ENCODE measurements around the gene SDC3.
A peak's percentile ranks its signal among the peaks of the same experiment; 100 is the strongest.

Gene SDC3

DNA sequence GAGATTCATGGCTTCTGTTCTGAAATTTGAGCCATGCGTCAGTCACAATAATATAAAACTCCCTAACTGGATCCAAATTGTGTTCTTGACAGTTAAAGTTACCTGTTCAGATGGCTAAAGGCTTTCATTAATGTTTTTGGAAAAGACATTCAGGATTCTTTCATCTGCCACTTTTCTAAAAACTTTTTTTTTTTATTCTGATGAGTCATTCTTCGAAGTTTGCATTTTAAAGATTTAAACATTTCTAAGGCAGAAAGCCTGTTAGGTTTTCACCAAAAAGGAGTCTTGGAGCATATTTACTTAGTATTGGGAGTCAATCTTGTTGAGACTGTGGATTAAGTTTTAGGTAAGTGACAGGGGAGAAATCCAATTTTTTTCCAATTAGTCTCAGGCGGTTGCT, 18.9 kb upstream of the SDC3 start:
- no peak for DNase-seq

DNA sequence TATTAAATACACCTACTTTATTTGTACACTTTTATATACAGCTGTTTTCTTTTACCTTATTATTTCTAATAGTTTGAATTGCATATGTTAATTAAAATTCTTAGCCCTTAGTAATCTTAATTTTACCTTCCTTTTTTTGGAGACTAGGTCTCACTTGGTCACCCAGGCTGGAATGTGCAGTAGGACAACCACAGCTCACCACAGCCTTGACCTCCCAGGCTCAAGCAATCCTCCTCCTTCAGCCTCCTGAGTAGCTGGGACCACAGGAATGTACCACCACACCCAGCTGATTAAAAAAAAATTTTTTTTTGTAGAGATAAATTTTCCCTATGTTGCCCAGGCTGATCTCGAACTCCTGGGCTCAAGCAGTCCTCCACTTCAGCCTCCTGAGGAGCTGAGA, 15.0 kb upstream of the SDC3 start:
- no peak for DNase-seq

DNA sequence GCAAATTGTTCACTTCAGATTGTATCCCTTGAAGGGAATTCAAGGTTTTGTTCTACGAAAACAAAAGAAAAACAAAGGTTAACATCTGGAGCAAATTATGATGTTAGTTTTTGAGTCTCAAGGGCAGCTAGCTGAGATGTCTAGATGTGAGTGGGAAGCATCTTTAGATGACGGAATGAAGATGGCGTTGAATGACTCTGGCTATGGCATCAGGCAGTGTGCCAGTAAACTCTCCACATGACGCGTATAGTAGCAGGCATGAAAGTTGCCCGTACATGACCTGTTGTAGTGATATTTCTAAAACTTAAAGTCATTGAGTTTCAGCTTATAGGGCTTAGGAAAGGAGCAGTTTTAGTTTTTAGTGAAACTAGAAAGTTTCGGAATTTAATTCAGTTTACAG, 12.3 kb upstream of the SDC3 start:
- no peak for DNase-seq

DNA sequence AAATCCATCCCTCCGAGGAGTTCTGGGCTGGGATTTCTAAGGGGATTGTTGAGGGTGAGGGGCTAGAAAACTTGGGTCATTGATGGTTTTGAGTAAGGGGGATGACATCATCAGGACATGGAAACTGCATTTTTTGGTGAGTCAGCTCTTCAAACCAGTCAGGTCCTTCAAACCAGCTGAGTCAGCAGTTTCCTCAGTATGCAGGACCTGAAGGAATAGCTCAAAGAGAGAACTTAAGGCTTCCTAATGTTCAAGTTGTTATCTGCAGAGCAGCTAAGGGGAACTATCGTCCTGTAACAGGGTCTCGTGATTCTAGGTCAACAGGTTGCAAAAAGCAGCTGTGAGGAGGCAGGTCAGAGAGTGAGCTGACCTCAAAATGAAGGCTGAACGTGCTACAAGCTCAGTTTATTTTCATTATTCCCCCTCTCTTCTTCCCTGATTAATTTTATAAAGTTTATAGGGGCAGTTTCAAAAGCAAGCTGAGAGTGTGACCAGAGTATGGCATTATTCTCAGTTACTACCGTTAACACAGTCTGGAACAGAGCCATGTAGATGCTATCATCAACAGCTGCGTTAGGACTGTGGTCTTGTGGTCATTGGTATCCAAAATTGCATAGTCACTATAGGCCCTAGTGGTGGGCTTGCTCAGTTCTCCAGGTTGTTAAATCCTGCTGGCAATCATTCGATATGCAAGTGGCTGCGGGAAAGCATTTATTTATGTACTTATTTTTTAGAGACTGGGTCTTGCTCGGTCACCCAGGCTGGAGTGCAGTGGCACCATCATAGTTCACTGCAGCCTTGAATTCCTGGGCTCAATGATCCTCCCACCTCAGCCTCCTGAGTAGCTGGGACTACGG, 10.7 kb upstream of the SDC3 start:
- DNase-seq, result peak in 1 of 2 experiments; percentile 8

DNA sequence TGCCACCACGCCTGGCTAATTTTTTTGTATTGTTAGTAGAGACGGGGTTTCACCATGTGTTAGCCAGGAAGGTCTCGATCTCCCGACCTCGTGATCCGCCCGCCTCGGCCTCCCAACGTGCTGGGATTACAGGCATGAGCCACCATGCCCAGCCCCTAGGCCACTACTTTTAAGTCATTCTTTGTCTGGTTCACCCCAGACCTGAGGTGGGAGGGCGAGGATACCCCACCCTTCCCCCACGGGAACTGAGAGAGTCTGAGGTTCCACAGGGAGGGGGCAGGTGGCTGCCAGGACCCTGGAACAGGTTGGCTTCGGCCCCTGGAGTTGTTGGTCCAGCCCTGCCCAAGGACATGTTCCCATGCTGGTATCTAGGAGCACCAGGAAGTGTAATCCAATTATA, 7.7 kb upstream of the SDC3 start:
- no peak for DNase-seq

DNA sequence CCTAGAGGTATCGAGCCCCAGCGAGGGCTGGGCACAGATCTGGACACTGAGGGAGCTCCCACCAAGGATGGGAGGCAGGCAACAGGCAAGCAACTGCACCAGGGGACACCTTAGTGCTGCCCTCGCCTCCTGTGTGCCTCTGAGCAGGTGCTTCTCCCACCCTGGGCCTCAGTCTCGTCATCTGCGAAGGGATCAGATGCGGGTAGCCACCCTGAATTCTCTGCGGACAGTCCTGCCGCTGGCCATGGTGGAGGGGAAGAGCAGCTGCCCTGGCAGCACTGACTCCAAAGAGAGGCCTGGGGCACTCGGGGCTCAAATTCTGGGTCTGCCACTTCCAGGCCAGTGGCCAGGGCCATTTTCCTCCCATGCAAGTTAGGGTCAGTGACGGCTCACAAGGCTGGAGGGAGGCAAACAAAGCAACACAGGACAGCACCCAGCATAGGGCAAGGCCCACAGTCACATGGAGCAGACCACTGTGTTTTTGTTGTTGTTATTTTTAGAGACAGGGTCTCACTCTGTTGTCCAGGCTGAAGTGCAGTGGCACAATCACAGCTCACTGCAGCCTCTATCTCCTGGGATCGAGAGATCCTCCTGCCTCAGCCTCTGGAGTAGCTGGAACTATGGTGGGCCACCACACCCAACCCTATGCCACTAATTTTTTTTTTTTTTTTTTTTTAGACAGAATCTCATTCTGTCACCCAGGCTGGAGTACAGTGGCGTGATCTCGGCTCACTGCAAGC, 7.1 kb upstream of the SDC3 start:
- DNase-seq, result no peak

DNA sequence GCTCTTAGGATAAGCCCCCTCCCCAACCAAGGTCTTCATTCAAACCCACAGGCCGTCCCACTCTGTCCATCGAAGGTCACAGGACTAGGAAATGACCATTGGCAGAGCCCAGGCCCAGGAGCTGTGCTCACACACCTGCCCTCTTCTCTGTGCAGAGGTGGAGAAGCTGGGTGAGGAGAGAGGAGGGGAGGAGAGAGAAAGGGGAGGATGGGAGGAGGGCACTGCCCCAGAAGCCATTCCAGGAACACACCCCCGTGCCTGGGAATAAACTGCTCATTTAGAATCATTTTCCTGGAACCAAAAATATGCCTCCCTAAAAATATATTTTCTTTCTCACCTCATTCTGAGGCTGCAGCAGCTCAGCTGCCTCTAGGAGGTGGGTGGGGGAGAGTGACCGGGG, 6.4 kb upstream of the SDC3 start:
- no peak for DNase-seq

DNA sequence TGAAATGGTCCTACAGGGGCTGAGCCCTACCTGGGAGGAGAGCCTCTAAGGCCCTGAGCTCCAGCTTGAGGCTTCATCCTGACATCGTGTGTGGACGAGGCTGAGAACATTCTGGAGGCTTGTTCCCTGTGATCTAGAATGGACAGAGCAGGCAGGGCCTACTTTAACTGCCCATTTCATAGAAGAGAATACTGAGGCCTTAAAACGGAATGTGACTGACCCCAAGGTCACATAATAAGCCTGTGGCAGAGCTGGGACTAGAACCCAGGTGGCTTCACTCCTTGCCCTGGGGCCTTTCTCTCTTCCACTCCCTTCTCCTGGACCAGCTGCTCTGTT, 6.0 kb upstream of the SDC3 start:
- no peak for DNase-seq

DNA sequence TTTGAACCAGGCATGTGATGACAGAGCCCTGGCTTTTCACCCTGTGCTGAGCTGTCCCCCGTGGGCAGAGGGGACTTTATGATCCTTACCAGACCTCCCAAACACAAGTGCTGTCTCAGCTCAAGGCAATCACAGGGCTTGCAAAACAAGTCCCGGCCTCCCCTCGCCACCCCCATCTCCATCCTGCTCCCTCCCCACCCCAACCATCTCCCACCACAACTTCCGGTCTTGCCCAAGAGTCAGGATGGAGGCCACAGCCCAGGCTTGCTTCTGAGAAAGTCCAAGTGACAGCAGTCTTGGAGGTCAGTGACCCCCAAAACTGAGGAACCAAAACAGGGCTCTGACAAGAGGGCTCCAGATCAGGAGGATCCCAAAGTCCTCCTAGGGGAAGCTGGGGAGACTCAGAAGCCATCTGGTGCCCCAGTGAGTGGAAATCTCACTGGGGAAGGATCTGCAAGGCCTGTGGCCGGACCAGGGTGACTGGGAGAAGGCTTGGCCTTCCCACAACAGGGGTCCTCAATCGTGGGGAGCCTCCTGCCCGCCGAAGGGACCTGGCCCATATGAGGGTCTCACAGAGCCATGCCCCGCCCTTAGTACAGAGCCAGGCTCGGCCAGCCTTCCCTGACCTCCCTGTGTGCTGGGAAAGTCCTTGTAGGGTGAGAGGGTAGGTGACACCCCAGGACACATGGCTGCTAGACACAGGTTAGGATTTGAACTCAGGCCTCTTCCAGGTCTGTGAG, 4.5 kb upstream of the SDC3 start:
- no peak for DNase-seq

DNA sequence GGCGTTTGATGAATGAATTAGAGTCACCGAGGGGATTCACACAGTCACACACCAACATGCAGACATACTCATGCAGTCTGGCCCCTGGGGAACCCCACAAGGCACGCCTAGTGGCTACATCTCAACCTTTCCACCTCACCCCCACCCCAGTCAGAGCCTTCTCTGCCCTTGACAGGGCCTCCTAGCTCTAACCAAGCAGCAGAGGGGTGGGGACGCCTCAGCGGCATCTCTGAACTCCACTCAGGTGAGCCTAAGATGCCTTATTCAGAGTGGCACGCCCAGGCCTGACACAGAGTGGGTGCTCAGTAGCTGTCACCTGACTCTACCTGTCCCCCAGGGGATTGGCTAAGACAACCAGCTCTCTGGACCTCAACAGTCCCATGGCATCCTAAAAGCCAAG, 3.7 kb upstream of the SDC3 start:
- DNase-seq, result no peak

DNA sequence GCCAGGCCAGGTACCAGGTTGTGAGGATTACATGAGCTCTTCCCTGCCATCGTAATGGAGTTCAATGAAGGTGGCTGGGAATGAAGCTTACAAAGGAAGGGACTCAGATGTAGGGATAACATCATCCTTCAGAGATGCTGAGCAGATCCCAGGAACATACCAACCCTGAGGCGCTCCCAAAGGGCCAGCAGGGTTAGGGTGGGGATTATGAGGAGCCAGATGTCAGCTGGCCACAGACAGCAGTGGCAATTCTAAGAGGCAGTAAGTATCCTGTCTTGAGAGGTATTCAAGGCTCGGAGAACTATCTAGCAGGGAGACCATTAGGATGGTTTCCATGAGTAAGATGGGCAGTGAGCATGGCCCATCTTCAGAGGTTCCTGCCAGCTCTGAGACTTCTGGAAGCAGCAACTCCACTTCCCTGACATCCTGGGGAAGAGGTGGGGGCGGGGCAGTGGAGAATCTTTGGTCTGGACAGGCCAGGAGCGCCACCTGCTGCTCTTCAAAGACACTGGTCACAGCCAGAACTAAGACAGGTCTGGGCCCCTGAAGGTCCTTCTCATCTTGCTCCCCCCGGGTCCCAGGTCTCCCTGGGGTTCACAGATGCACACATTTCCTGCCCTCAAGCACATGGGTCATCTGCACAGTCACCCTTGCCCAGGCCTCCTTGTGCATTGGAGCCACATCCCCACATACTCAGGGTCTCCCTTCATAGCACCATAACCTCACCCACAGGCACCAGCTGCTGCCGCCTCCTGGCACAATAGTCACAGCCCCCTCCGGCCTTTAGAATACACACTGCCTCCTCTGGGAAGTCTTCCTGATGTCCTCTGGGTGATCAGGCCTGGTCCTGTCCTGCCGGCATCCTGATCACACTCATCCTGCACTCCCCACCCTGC, 2.7 kb upstream of the SDC3 start:
- peak; percentile 74 to 77 for DNase-seq

DNA sequence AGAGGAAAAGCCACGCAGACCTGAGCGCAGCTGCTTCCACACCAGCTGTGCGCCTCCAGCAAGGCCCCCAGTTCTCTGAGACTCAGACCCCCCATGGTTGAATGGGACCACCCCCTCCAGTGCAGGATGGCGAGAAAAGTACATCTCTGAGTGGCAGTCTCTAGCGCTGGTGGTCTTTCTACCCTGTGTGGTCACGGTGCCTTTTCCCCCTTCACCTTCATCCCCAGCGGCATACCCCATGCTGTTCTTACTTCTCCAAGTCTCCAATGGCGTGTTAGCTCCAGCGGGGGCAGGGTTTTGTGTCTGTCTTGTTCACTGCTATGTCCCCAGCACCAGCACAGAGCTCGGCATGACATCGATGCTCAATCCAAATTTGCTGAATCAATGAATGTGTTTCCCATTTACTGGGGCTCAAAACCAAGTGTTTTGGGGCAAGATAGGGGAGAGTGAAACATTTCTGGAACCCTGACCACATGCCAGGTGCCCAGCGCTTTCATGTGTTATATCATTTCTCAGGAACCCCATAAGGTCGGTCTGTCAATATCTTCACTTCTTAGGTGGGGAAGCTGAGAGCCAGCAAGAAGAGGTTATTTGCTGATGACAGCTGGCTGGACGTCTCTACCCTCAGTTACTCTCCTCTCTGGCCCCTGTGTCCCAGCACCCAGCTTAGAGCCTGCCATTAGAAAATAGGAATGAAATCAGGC, 959 bp upstream of the SDC3 start:
- DNase-seq, result no peak

DNA sequence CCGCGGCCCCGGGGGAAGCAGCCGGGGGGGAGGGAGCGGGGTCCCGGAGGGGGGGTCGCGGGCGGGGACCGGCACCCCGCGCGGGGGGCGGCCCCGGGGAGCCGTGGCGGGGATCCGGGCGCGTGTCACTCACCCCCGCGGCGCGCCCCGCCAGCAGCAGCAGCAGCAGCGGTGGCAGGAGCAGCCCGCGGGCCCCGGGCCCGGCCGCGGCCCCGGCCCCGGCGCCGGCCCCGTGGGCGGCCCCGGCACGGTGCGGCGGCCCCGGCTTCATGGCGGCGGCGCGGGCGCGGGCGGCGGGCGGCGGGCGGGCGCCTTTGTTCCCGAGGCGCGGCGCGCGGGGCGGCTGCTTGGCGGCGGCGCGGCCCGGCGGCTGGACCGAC, 252 bp downstream of the SDC3 start:
- no peak for DNase-seq

DNA sequence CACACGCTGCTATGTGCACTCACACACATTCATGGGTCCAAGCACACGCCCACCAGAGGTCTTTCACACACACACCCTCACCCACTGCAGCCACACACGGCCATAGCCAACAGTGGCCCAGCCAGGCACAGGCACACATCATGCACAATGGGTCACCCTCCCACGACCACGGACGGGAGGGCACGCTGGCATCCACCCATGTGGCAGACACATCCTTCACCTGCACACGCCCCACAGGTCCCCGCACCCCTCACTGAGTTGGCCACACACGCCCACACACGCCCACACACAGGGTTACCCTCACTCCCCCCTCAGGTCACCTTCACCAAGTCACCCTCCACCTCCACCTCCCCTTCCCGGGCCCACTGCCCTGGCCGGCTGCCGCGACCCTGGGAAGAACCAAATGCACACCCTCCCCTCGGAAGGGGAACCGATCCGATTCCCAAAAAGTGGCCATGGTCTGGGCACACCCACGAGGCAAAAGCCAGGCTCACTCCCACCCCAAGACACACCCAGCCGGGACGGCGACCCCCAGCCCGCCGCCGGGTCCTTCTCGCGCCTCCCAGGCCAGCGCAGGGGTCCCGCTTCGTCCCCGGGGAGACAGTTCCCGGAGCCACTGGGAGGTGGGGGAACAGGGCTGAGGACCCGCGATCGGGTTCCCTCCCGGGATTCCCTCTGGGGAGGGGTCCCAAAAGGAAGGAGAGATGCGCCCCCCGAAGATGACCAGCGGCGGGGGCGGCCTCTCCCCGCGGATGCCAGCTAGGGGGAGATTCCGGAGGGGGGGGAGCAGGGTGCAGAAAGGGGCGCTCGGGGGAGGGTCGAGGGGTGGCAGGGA, 860 bp downstream of the SDC3 start:
- DNase-seq, result peak in 1 of 2 experiments; percentile 23

DNA sequence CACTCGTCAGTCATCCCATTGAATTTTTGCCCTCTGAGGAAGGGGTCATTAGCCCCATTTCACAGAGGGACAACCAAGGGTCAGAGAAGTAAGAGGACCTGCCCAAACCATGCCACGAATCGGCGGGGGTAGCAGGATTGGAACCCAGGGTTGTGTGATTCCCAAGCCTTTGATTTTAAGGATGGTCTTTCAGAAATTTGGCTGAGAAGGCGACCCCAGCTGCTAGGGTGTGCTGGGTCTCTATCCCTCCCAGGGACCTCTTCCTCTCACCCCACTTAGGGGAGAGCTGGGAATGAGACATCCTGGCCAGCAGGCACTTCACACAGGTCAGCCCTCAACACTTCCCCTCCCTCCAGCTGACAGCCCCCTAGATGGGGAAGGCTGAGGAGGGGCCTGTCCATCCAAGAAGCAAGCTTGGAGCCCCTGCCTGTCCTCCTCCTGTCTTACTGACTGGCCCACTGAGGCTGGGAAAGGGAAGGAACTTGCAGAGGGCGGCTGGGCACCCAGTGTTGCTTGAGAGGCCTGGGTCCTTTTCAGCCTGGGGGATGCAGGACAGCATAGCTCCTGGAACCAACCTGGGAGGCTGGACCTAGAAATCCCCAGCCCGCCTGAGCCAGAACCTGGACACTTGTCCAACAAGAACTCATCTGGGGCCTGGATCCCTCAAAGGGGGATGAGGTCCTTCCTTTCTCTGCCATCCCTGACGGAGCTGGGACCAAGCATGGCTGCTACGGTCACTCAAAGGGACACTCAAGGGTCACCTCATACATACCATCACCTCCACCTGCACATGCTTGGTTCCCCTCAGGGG, 1.7 kb downstream of the SDC3 start:
- no peak for DNase-seq

DNA sequence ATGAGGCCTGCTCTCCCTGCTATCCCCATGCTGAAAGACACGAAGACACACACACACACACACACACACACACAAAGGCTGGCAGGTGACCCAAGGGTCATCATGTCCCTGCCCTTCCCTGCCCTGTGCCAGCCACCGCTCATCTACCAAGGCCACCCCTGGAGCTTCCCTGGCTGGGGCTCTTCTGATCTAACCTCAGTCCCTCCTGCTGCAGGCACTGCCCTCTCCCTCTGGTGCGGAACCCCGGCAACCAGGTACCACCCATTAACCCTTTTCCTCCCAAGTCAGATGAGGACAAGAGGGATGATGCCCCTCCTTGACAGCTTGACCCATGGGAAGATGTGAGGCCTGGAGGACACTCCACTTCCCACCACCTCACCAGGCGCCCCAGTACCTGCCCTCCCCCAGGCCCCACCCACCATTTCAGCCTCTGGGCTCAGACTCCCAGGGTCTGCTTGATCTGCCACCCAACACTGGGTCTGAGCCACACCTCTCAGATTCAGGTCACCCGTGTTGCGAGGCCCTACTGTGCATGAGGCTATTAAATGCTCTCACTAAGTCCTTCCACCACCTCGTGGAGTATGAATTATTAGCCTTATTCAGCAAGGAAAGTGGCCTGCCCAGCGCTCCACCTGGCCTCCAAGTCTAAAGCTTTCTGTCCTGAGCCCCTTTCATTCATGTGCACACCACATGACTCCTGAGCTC, 2.5 kb downstream of the SDC3 start:
- no peak for DNase-seq

DNA sequence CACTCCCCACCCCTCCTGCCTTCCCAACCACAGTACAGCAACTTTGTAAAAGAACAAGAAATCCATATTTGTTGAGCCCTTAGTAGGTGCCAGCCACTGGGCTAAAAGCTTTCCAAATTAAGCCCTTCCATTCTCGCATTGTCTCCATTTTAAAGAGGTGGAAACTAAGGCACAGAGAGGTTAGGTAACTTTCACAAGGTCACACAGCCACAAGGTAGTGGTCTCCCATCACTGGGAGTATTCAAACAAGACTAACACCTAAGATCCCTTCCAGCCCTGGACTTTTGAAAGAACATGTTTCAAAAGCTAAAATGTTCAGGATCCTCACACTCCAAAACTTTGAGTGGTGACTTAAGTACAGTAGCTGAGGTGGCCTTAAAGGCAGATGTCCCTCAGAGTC, 3.2 kb downstream of the SDC3 start:
- DNase-seq, result no peak

DNA sequence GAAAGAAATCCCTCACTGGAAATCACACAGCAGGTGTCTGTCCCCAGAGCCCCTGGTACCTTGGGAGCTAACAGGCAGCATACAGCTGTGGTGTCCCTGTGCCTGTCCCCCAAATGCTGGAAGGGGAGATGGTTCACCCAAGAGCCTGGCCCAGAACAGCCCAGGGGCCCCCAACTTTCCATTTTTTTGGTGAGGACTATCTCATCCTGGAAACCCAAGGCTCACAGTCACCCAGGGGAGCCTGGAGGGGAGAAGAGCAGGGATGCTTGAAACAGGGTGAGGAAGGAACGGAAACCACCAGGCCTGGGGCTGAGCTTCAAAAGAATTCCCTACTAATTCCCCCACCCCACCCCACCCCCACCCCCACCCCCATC, 3.6 kb downstream of the SDC3 start:
- no peak for DNase-seq

DNA sequence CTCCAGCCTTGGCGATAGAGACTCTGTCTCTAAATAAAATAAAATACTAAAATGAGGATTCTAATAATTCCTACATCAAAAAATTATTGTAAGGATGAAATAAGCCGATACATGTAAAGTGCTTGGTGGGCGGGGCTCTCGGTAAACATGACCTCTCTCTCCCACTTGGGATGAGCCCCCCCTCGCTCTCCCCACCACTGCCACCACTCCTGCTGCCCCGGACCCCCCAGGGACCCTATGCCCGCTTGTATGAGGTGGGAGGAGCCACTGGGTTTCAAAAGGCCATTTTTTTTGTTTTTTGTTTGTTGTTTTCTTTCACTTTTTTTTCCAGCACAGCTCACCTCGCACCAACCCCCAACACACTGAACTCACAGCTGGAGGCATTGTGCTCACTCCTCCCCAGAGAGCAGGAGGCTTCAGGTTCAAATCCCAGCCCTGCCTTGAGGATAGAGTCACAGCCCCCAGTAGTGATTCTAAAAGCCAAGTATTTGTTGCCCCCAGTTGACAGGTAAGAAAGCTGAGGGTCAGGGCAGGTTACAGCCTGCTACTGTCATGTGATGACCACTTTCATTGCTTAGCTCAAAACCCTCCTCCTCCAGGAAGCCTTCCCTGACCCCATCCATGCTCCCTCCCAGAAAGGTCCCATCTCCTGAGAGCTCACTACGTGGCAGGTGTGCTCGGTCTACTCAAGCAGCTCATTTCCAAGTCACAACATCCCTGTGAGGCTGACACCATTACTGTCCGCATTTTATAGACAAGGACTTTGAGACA, 4.2 kb downstream of the SDC3 start:
- no peak for DNase-seq

Measured in activated T-cell treated with anti-CD3 and anti-CD28 coated beads, Interleukin-2, amount 50 U/mL, for 48 hours (primary cell).